ENCODE results near the gene CADPS2.

DNA sequence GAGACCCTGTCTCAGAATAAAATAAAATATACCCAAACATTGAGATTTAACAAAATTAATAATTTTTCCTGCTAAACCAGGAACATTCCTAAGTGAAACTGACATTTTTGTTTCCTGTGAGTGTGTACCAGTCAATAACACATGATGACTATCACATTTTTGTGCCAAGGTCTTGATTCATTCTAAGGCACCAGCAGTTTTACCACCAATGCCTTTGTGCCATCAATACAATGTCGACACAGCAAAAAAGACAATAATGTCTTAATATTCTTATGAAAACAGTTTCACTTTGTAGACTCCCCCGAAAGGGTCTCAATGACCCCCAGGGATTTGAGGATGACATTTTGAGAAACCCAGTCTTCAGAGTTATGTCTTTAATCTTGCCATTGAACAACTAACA, 7.2 kb upstream of the CADPS2 start:
- TF ChIP-seq, protein P1, sequence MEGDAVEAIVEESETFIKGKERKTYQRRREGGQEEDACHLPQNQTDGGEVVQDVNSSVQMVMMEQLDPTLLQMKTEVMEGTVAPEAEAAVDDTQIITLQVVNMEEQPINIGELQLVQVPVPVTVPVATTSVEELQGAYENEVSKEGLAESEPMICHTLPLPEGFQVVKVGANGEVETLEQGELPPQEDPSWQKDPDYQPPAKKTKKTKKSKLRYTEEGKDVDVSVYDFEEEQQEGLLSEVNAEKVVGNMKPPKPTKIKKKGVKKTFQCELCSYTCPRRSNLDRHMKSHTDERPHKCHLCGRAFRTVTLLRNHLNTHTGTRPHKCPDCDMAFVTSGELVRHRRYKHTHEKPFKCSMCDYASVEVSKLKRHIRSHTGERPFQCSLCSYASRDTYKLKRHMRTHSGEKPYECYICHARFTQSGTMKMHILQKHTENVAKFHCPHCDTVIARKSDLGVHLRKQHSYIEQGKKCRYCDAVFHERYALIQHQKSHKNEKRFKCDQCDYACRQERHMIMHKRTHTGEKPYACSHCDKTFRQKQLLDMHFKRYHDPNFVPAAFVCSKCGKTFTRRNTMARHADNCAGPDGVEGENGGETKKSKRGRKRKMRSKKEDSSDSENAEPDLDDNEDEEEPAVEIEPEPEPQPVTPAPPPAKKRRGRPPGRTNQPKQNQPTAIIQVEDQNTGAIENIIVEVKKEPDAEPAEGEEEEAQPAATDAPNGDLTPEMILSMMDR (IDR thresholded peaks at IDR 0.05; ENCODE audit: low read length), result no peak
- no peak for TF ChIP-seq EZH2 (IDR thresholded peaks at IDR 0.05; ENCODE audit: borderline replicate concordance, low read length)
